Measurements from ENCODE around the gene GPX6. TPM values are rescaled to one million over a fixed set of nuclear protein-coding genes. Genes with fewer than 3 reads are reported as not detected.

Gene GPX6
- total and polyA plus RNA-seq, 2 experiments from 2014 or later: 0.41 TPM; not detected in 1

GRCh38 chr6:28501259-28501658 is 14.3 kb downstream of the GPX6 start:
- 75% methylated on average over 5 of the region's 6 CpGs for WGBS (ENCODE audit: low lambda C conversion rate, missing lambda C conversion rate)
- Histone ChIP-seq H3K4me1 (ENCODE audit: insufficient read depth) (no peaks in the 10 kb centered on the region), H3K36me3 (replicated peaks; ENCODE audit: insufficient read depth, low read depth) (no peaks in the 10 kb centered on the region), H3K4me2 (no peak overlapping the region), H3K4me3 (no peak overlapping the region), H2AFZ (no peak overlapping the region), H4K20me1 (ENCODE audit: insufficient read depth, poor library complexity, severe bottlenecking) (no peaks in the 10 kb centered on the region), H3K27ac (no peak overlapping the region), H3K9me2 (replicated peaks; ENCODE audit: insufficient read depth) (no peaks in the 10 kb centered on the region), H3K9me3 (ENCODE audit: low read depth) (no peaks in the 10 kb centered on the region), H3K79me2 (no peaks in the 10 kb centered on the region), H3K27me3 (no peaks in the 10 kb centered on the region)
- DNase-seq (ENCODE audit: low spot score): no peak
- TF ChIP-seq CTCF (IDR thresholded peaks at IDR 0.05; ENCODE audit: poor library complexity) (no peak), EZH2 (IDR thresholded peaks at IDR 0.05; ENCODE audit: borderline replicate concordance) (no peak), EZH2phosphoT487 (IDR thresholded peaks at IDR 0.05; ENCODE audit: low read depth, severe bottlenecking, unreplicated experiment) (no peak)

- TF ChIP-seq CTCF (IDR thresholded peaks at IDR 0.05; ENCODE audit: poor library complexity): no peak
- no peak for TF ChIP-seq EZH2phosphoT487 (IDR thresholded peaks at IDR 0.05; ENCODE audit: low read depth, severe bottlenecking, unreplicated experiment)
- no peak for TF ChIP-seq EZH2 (IDR thresholded peaks at IDR 0.05; ENCODE audit: borderline replicate concordance)
These were observed 17.7 kb downstream of the GPX6 start for GRCh38 chr6:28497893-28498292.

GRCh38 chr6:28497306-28497705 is 18.3 kb downstream of the GPX6 start:
- Histone ChIP-seq H3K27me3 (no peaks in the 10 kb centered on the region), H3K79me2 (no peaks in the 10 kb centered on the region), H2AFZ (no peak overlapping the region), H3K36me3 (replicated peaks; ENCODE audit: insufficient read depth, low read depth) (no peaks in the 10 kb centered on the region), H3K4me3 (no peak overlapping the region), H3K9me3 (ENCODE audit: low read depth) (no peaks in the 10 kb centered on the region), H4K20me1 (ENCODE audit: insufficient read depth, poor library complexity, severe bottlenecking) (no peaks in the 10 kb centered on the region), H3K4me2 (no peak overlapping the region), H3K4me1 (ENCODE audit: insufficient read depth) (no peaks in the 10 kb centered on the region), H3K27ac (no peak overlapping the region), H3K9me2 (replicated peaks; ENCODE audit: insufficient read depth) (no peaks in the 10 kb centered on the region)
- no peak for TF ChIP-seq EZH2 (IDR thresholded peaks at IDR 0.05; ENCODE audit: borderline replicate concordance)
- no peak for TF ChIP-seq CTCF (IDR thresholded peaks at IDR 0.05; ENCODE audit: poor library complexity)
- TF ChIP-seq EZH2phosphoT487 (IDR thresholded peaks at IDR 0.05; ENCODE audit: low read depth, severe bottlenecking, unreplicated experiment): no peak
- no peak for DNase-seq (ENCODE audit: low spot score)
- WGBS (ENCODE audit: low lambda C conversion rate, missing lambda C conversion rate): 68% methylated on average over 1 of the region's 1 CpG

More at GRCh38 chr6:28497893-28498292, 17.7 kb downstream of the GPX6 start:
- Histone ChIP-seq H2AFZ (no peak overlapping the region), H3K9me3 (ENCODE audit: low read depth) (no peaks in the 10 kb centered on the region), H4K20me1 (ENCODE audit: insufficient read depth, poor library complexity, severe bottlenecking) (no peaks in the 10 kb centered on the region), H3K79me2 (no peaks in the 10 kb centered on the region), H3K4me1 (ENCODE audit: insufficient read depth) (no peaks in the 10 kb centered on the region), H3K9me2 (replicated peaks; ENCODE audit: insufficient read depth) (no peaks in the 10 kb centered on the region), H3K27me3 (no peaks in the 10 kb centered on the region), H3K36me3 (replicated peaks; ENCODE audit: insufficient read depth, low read depth) (no peaks in the 10 kb centered on the region), H3K4me2 (no peak overlapping the region), H3K4me3 (no peak overlapping the region), H3K27ac (no peak overlapping the region)
- WGBS (ENCODE audit: low lambda C conversion rate, missing lambda C conversion rate): 26% methylated on average over 3 of the region's 3 CpGs
- DNase-seq (ENCODE audit: low spot score): no peak

All from hepatocyte (in vitro differentiated cells).